OCI-LY7 (cell line): ENCODE data around the gene SGTA. TPM values are rescaled to one million over a fixed set of nuclear protein-coding genes. Genes with fewer than 3 reads are reported as not detected.
A peak's percentile ranks its signal among the peaks of the same experiment; 100 is the strongest.
"Not testable (repeated sequence)": the region's sequence is repeated elsewhere in the genome, so short reads cannot be mapped to it uniquely, and the experiment has no call there.

Experiments used
- BruUV-seq: library from RNA; stranded (reverse); fragments of 400-500 nt; replicated peaks from 2 replicates; lab custom pipeline; 2021; lab: Mats Ljungman, UMichigan
- CTCF ChIA-PET: fragments of 300-600 bp; sonication (Branson Sonifier 250); formaldehyde crosslinking; loops from one replicate; lab custom pipeline; 2022; ENCODE audit warnings: antibody characterized with exemption; ENCODE audit not compliant: unreplicated experiment; lab: Charles Lee
- POLR2A ChIA-PET: fragments of 300-600 bp; sonication (Branson Sonifier 250); formaldehyde crosslinking; loops from one replicate; lab custom pipeline; 2022; ENCODE audit warnings: antibody characterized with exemption; lab: Charles Lee
- DNase-seq: peaks from one replicate; pipeline ENCODE4 v3.0.0-alpha.2; 2015; ENCODE audit warnings: low spot score
- H2AFZ ChIP-seq: fragments of 200-600 bp; sonication (generic), shearing (Covaris generic); 2 replicates; pipeline ENCODE4 v1.6.1; 2014; ENCODE audit warnings: mild to moderate bottlenecking, antibody characterized with exemption, low read length, moderate library complexity
- H3K27ac ChIP-seq: fragments of 200-600 bp; sonication (generic); 2 replicates; pipeline ENCODE4 v1.5.1; 2014; ENCODE audit warnings: mixed run types, low read depth, mild to moderate bottlenecking, moderate library complexity, low read length, inconsistent platforms; ENCODE audit not compliant: poor library complexity, severe bottlenecking
- H3K36me3 ChIP-seq: fragments of 200-600 bp; sonication (generic); 2 replicates; pipeline ENCODE4 v1.6.1; 2014; ENCODE audit warnings: mild to moderate bottlenecking, antibody characterized with exemption, low read length, moderate library complexity, mixed read lengths; ENCODE audit not compliant: insufficient read depth
- H3K4me1 ChIP-seq: fragments of 200-600 bp; sonication (generic); 2 replicates; pipeline ENCODE4 v1.5.1; 2014; ENCODE audit warnings: mild to moderate bottlenecking, low read length; ENCODE audit not compliant: insufficient read depth, poor library complexity, severe bottlenecking
- H3K4me2 ChIP-seq: fragments of 200-600 bp; sonication (generic); 2 replicates; pipeline ENCODE4 v1.6.1; 2014; ENCODE audit warnings: mild to moderate bottlenecking, low read length
- H3K4me3 ChIP-seq: fragments of 200-600 bp; sonication (generic); 2 replicates; pipeline ENCODE4 v1.5.1; 2014; ENCODE audit warnings: mild to moderate bottlenecking, low read depth, low read length; ENCODE audit not compliant: poor library complexity, severe bottlenecking
- H3K79me2 ChIP-seq: fragments of 200-600 bp; sonication (generic); 2 replicates; pipeline ENCODE4 v1.6.1; 2016; ENCODE audit warnings: low read depth, mild to moderate bottlenecking, low read length, moderate library complexity, mixed read lengths; ENCODE audit not compliant: insufficient read depth
- H3K9me2 ChIP-seq: fragments of 200-600 bp; sonication (generic); 2 replicates; pipeline ENCODE4 v1.6.1; 2016; ENCODE audit warnings: mild to moderate bottlenecking, low read length, mixed read lengths; ENCODE audit not compliant: insufficient read depth
- H3K9me3 ChIP-seq: fragments of 200-600 bp; sonication (generic); 2 replicates; pipeline ENCODE4 v1.6.1; 2014; ENCODE audit warnings: mild to moderate bottlenecking, mixed run types, low read length, mixed read lengths
- H4K20me1 ChIP-seq: fragments of 200-600 bp; sonication (generic); 2 replicates; pipeline ENCODE4 v1.6.1; 2014; ENCODE audit warnings: mild to moderate bottlenecking, antibody characterized with exemption, low read length, moderate library complexity, mixed read lengths; ENCODE audit not compliant: insufficient read depth
- EZH2phosphoT487 ChIP-seq: fragments of 200-600 bp; sonication (generic); IDR thresholded peaks from 2 replicates; pipeline ENCODE4 v1.6.1; 2018; ENCODE audit warnings: low read depth, borderline replicate concordance, mild to moderate bottlenecking, mixed run types, antibody characterized with exemption, low read length, moderate library complexity, mixed read lengths
- intact Hi-C: fragments of 100-400 bp; cut with micrococcal nuclease; formaldehyde crosslinking; loops from one replicate; pipeline ENCODE4 v1.10.0; 2022; ENCODE audit not compliant: unreplicated experiment
- total RNA-seq, 2 experiments: library from RNA; depleted of rRNA in 1 of 2; stranded (reverse); fragments of >200 nt in 1 of 2; shearing (Covaris generic) in 1 of 2; gene quantifications; 2 replicates each; pipeline ENCODE4 v1.2.3, GENCODE V29; 2014 to 2022
- TF ChIP-seq, protein P1 (sequence below): fragments of 200-600 bp; sonication (generic); conservative IDR thresholded peaks from 2 replicates; pipeline ENCODE4 v1.5.1; 2014; ENCODE audit warnings: mild to moderate bottlenecking, antibody characterized with exemption, low read length, moderate library complexity, mixed read lengths

The SGTA gene
- total RNA-seq, 2 experiments from 2014 or later: 68.2 to 82.4 TPM

DNA sequence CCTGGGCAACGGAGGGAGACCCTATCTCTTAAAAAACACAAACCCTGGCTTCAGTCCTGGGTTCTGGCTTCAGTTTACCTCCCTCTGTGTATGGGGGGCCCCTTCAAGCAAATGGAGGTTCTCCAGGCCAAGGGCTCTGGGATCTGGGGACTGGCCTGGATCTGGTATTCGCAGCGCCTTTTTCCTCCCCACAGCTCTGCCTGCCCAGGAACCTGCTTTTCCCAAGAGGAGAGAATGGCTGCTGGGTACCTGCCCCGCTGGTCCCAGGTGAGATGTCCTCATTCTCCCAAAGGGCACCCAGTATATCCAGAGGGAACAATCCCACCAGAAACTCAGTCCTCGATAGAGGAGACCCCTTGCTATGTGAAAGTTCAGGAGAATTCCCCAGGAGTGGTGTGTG lies 39.8 kb upstream of the SGTA start:
- no peak overlapping the region for H3K4me2 ChIP-seq
- ChIA-PET POLR2A (no interaction called here), CTCF (no interaction called here)
- no peaks in the 10 kb centered on the region for H3K9me2 ChIP-seq
- H2AFZ ChIP-seq: no peak overlapping the region
- no peak for DNase-seq
- TF ChIP-seq, protein P1, sequence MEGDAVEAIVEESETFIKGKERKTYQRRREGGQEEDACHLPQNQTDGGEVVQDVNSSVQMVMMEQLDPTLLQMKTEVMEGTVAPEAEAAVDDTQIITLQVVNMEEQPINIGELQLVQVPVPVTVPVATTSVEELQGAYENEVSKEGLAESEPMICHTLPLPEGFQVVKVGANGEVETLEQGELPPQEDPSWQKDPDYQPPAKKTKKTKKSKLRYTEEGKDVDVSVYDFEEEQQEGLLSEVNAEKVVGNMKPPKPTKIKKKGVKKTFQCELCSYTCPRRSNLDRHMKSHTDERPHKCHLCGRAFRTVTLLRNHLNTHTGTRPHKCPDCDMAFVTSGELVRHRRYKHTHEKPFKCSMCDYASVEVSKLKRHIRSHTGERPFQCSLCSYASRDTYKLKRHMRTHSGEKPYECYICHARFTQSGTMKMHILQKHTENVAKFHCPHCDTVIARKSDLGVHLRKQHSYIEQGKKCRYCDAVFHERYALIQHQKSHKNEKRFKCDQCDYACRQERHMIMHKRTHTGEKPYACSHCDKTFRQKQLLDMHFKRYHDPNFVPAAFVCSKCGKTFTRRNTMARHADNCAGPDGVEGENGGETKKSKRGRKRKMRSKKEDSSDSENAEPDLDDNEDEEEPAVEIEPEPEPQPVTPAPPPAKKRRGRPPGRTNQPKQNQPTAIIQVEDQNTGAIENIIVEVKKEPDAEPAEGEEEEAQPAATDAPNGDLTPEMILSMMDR: no peak
- TF ChIP-seq EZH2phosphoT487: no peak
- BruUV-seq: no TSS peak
- H3K27ac ChIP-seq: no peak overlapping the region
- intact Hi-C loops: no loop called here
- no peaks in the 10 kb centered on the region for H3K79me2 ChIP-seq
- no peaks in the 10 kb centered on the region for H3K9me3 ChIP-seq
- no peak overlapping the region for H3K4me3 ChIP-seq
- H3K36me3 ChIP-seq: no peaks in the 10 kb centered on the region
- peaks cover 4% of the 10 kb centered on the region for H3K4me1 ChIP-seq
- H4K20me1 ChIP-seq: no peaks in the 10 kb centered on the region

DNA sequence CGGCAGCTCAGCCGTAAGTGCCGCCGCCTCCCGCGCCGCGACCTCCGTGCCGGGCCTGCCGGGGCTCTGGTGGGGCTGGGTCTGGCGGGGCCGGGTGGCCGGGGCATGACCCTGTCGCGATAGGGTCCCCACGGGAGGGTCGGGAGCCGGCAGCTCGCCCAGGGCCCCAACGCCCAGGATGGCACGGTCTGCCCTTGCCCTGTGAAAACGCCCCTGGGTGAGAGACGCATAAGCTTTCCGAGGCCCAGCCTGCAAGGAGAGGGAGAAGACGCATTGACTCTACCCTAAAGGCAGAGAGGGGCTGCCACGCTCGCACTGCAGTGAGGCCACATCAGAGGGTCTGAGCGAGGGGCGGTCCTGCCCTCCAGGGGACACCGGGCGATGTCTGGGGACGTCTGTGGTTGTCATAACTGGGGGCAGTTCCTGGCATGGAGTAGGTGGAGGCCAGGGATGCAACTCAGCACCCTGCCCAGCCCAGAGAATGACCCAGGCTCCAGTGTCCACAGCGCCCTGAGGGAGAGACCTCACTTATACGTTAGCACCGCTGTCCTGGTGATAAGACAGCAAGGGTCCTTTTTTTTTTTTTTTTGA lies 37.1 kb upstream of the SGTA start:
- ChIA-PET POLR2A (no interaction called here), CTCF (no interaction called here)
- no peaks in the 10 kb centered on the region for H3K9me3 ChIP-seq
- H2AFZ ChIP-seq: peak overlapping the region; percentile 56; the same call in 1 of the 2 replicates
- peak; percentile 23 for DNase-seq
- peak overlapping the region; percentile 89 for H3K4me2 ChIP-seq
- intact Hi-C loops: no loop called here
- H4K20me1 ChIP-seq: no peaks in the 10 kb centered on the region
- H3K9me2 ChIP-seq: no peaks in the 10 kb centered on the region
- peak overlapping the region; percentile 85 for H3K4me3 ChIP-seq
- H3K36me3 ChIP-seq: no peaks in the 10 kb centered on the region
- no TSS peak for BruUV-seq
- H3K4me1 ChIP-seq: peaks cover 4% of the 10 kb centered on the region
- no peak overlapping the region for H3K27ac ChIP-seq
- H3K79me2 ChIP-seq: no peaks in the 10 kb centered on the region
- no peak for TF ChIP-seq EZH2phosphoT487
- TF ChIP-seq, protein P1: no peak

DNA sequence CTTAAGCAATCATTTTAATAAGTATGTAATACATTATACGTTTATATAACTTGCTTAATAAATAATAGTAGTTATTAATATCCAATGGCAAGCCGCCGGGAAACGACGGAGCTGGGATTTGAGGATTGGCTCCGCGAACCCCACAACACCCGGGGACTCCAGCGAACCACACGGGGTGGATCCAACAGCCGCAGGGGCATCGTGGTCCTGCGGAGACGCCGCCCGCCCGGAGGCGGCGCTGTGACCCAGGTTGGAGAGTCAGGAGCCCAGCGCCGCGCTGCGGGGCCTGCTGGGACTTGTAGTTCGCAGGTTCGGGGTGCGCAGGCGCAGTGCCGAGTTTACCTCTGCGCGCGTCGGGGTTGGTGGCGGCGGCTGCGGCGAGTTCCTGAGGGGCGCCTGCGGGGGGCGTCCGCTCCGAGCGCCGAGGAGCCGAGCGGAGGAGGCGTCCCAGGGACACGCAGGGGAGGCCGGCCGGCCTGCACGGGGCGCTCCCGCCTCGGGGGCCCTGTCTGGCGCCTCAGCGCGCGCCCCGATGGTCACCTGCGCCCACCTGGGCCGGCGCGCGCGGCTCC lies 36.6 kb upstream of the SGTA start, which contains the start of gene ZNF554:
Gene ZNF554 (plus strand): TSS at position 329 of the 572 bp plus-strand sequence. CDS start 204 bp downstream, at position 533.
- H4K20me1 ChIP-seq: no peaks in the 10 kb centered on the region
- H3K36me3 ChIP-seq: peaks cover 5% of the 10 kb centered on the region; the same call in 1 of the 2 replicates
- intact Hi-C loops: loop anchor here (2.0 kb wide), 1 partner anchor 21 kb away; the partner anchor contains the start of gene ZNF555
- DNase-seq: peak; percentile 98
- peak within 1 kb of the TSS; percentile 85 for H3K4me3 ChIP-seq
- H3K27ac ChIP-seq: no peak within 1 kb of the TSS
- no peaks in the 10 kb centered on the region for H3K9me2 ChIP-seq
- H3K4me1 ChIP-seq: peaks cover 4% of the 10 kb centered on the region
- peak within 1 kb of the TSS; percentile 89 for H3K4me2 ChIP-seq
- CTCF ChIA-PET: interaction anchor here (0.6 kb wide), 1 partner anchor 38 kb away, joined by 3 read pairs; no protein-coding TSS in a partner anchor
- H2AFZ ChIP-seq: peak within 1 kb of the TSS; percentile 56
- no peaks in the 10 kb centered on the region for H3K9me3 ChIP-seq
- TF ChIP-seq EZH2phosphoT487: no peak
- TF ChIP-seq, protein P1: peak; percentile 89
- no TSS peak for BruUV-seq
- no peaks in the 10 kb centered on the region for H3K79me2 ChIP-seq
- POLR2A ChIA-PET: no interaction called here

DNA sequence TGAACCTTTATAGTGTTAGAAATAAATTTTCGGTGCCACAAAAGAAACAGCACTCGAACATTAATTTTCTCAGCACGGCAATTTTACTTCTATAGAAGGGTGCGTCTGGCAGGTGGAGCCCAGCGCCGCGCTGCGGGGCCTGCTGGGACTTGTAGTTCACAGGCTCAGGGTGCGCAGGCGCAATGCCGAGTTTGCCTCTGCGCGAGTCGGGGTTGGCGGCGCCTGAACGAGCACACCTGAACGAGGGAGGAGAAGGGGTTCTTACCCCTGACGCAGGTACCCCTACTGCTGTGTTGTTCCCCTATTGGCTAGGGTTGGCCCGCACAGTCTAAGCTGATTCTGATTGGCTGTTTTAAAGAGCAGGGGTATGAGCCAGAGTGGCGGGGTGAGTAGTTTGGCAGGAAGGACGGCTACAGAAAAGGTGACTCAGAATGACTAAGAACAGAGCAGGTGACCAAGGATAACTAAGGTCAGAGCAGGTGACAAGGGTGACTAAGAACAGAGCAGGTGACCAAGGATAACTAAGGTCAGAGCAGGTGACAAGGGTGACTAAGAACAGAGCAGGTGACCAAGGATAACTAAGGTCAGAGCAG lies 34.3 kb upstream of the SGTA start:
- DNase-seq, CTCF ChIA-PET, H3K9me3 ChIP-seq, H3K27ac ChIP-seq, POLR2A ChIA-PET, H3K79me2 ChIP-seq, H3K4me1 ChIP-seq, H3K4me3 ChIP-seq, H4K20me1 ChIP-seq, BruUV-seq, H3K4me2 ChIP-seq, intact Hi-C loops, H3K9me2 ChIP-seq, H2AFZ ChIP-seq: not testable (repeated sequence)
- H3K36me3 ChIP-seq: peaks cover 27% of the 10 kb centered on the region; the same call in 1 of the 2 replicates
